Hippocampal formation (tissue), 2 donors: ENCODE measurements around the gene ARCN1.
A peak's percentile ranks its signal among the peaks of the same experiment; 100 is the strongest.

Source experiments
- DNase-seq, 2 donors: peaks; one replicate each; lab custom pipeline; 2025; lab: John Stamatoyannopoulos, UW

ARCN1 gene

GRCh38 chr11:118572061-118572980 lies at the start of gene ARCN1:
TSS of gene ARCN1 (plus strand) at chr11:118572409. CDS start at chr11:118572548, 139 bp downstream.
- DNase-seq, result peak; percentile 60 to 82

GRCh38 chr11:118522571-118523072 lies 49.6 kb upstream of the ARCN1 start:
- DNase-seq, result no peak

GRCh38 chr11:118524356-118524755 lies 47.9 kb upstream of the ARCN1 start:
- no peak for DNase-seq

GRCh38 chr11:118524757-118525470 lies 47.3 kb upstream of the ARCN1 start:
- DNase-seq, result no peak

- no peak for DNase-seq
Measured at GRCh38 chr11:118526688-118527087, 45.5 kb upstream of the ARCN1 start.

- no peak for DNase-seq
Measured at GRCh38 chr11:118527109-118527508, 45.1 kb upstream of the ARCN1 start, which contains the start of gene TTC36. TSS of gene TTC36 (plus strand) at chr11:118527474. CDS start at chr11:118527495, 21 bp downstream.

- DNase-seq, result no peak
Measured at GRCh38 chr11:118528511-118528910, 43.7 kb upstream of the ARCN1 start.

- DNase-seq, result no peak
Measured at GRCh38 chr11:118529584-118530175, 42.5 kb upstream of the ARCN1 start.

- no peak for DNase-seq
Measured at GRCh38 chr11:118530180-118530682, 42.0 kb upstream of the ARCN1 start.

GRCh38 chr11:118530683-118531596 lies 41.3 kb upstream of the ARCN1 start, which contains the start of gene TMEM25:
TSS of gene TMEM25 (plus strand) at chr11:118531192. CDS start at chr11:118531802, 610 bp downstream.
- DNase-seq, result peak; percentile 60 to 64

GRCh38 chr11:118531597-118532084 lies 40.6 kb upstream of the ARCN1 start:
- no peak for DNase-seq

- no peak for DNase-seq
Measured at GRCh38 chr11:118532091-118532490, 40.1 kb upstream of the ARCN1 start.

- DNase-seq, result no peak
Measured at GRCh38 chr11:118532852-118533768, 39.1 kb upstream of the ARCN1 start.

GRCh38 chr11:118533769-118534729 lies 38.2 kb upstream of the ARCN1 start:
- peak in 1 of 2 donors; percentile 26 for DNase-seq

GRCh38 chr11:118535261-118535660 lies 36.9 kb upstream of the ARCN1 start:
- DNase-seq, result no peak

- no peak for DNase-seq
Measured at GRCh38 chr11:118536726-118537125, 35.5 kb upstream of the ARCN1 start.

GRCh38 chr11:118537409-118537980 lies 34.7 kb upstream of the ARCN1 start:
- no peak for DNase-seq
